ENCODE data around the gene ADAMTSL4.
"Not testable (repeated sequence)": the region's sequence is repeated elsewhere in the genome, so short reads cannot be mapped to it uniquely, and the experiment has no call there.

Gene ADAMTSL4

GRCh38 chr1:150601540-150601939 is 52.3 kb downstream of the ADAMTSL4 start:
- no peak for DNase-seq (ENCODE audit: extremely low read depth, low read depth)
- no peak for TF ChIP-seq CTCF (IDR thresholded peaks at IDR 0.05; ENCODE audit: low read depth, low read length)

GRCh38 chr1:150602372-150602771 is 53.2 kb downstream of the ADAMTSL4 start:
- not testable (repeated sequence) for DNase-seq (ENCODE audit: extremely low read depth, low read depth)

- no peak for DNase-seq (ENCODE audit: extremely low read depth, low read depth)
- TF ChIP-seq CTCF (IDR thresholded peaks at IDR 0.05; ENCODE audit: low read depth, low read length): no peak
Observed at GRCh38 chr1:150603711-150604110, 54.5 kb downstream of the ADAMTSL4 start.

- DNase-seq (ENCODE audit: extremely low read depth, low read depth): no peak
- no peak for TF ChIP-seq CTCF (IDR thresholded peaks at IDR 0.05; ENCODE audit: low read depth, low read length)
Observed at GRCh38 chr1:150604226-150604588, 55.0 kb downstream of the ADAMTSL4 start.

- DNase-seq (ENCODE audit: extremely low read depth, low read depth): not testable (repeated sequence)
Observed at GRCh38 chr1:150605451-150605731, 56.2 kb downstream of the ADAMTSL4 start.

- no peak for DNase-seq (ENCODE audit: extremely low read depth, low read depth)
- TF ChIP-seq CTCF (IDR thresholded peaks at IDR 0.05; ENCODE audit: low read depth, low read length): no peak
Observed at GRCh38 chr1:150606463-150607142, 57.4 kb downstream of the ADAMTSL4 start.

- no peak for TF ChIP-seq CTCF (IDR thresholded peaks at IDR 0.05; ENCODE audit: low read depth, low read length)
- DNase-seq (ENCODE audit: extremely low read depth, low read depth): no peak
Observed at GRCh38 chr1:150609732-150610131, 60.5 kb downstream of the ADAMTSL4 start.
